PC-9 (cell line): Measurements from ENCODE around the gene TMCO6. TPM values are rescaled to one million over a fixed set of nuclear protein-coding genes. Genes with fewer than 3 reads are reported as not detected.
A peak's percentile ranks its signal among the peaks of the same experiment; 100 is the strongest.

Experiments
- BruUV-seq: library from RNA; stranded (reverse); fragments of 400-500 nt; replicated peaks from 2 replicates; lab custom pipeline; 2021; lab: Mats Ljungman, UMichigan
- CTCF ChIA-PET: fragments of 300-600 bp; sonication (Branson Sonifier 250); formaldehyde crosslinking; loops from one replicate; lab custom pipeline; 2022; ENCODE audit warnings: antibody characterized with exemption; lab: Charles Lee
- POLR2A ChIA-PET: fragments of 300-600 bp; sonication (Branson Sonifier 250); formaldehyde crosslinking; loops from one replicate; lab custom pipeline; 2022; ENCODE audit warnings: antibody characterized with exemption; ENCODE audit not compliant: unreplicated experiment; lab: Charles Lee
- DNase-seq, 2 experiments: peaks; one replicate each; pipeline versions ENCODE4 v3.0.0 to v3.0.0-alpha.2; 2015 to 2022; ENCODE audit warnings: mixed read lengths in 1 of 2
- H2AFZ ChIP-seq: fragments of 200-600 bp; sonication (generic); 2 replicates; pipeline ENCODE4 v1.8.1; 2017; ENCODE audit warnings: antibody characterized with exemption
- H3F3A ChIP-seq: fragments of 200-600 bp; sonication (generic); 2 replicates; pipeline ENCODE4 v1.8.1; 2017; ENCODE audit warnings: antibody characterized with exemption, mild to moderate bottlenecking, low read depth; ENCODE audit not compliant: insufficient read depth
- H3K27ac ChIP-seq: fragments of 200-600 bp; sonication (generic); 2 replicates; pipeline ENCODE4 v1.6.1; 2016; ENCODE audit warnings: mixed run types
- H3K27me3 ChIP-seq: fragments of 200-600 bp; sonication (generic); 2 replicates; pipeline ENCODE4 v1.6.1; 2016; ENCODE audit warnings: low read depth, mixed run types; ENCODE audit not compliant: insufficient read depth
- H3K36me3 ChIP-seq: fragments of 200-600 bp; sonication (generic); 2 replicates; pipeline ENCODE4 v1.6.1; 2016; ENCODE audit warnings: low read depth, mixed run types
- H3K4me1 ChIP-seq: fragments of 200-600 bp; sonication (generic); replicated peaks from 2 replicates; pipeline ENCODE4 v1.6.1; 2016; ENCODE audit warnings: mixed run types; ENCODE audit not compliant: insufficient read depth
- H3K4me2 ChIP-seq: fragments of 200-600 bp; sonication (generic); 2 replicates; pipeline ENCODE4 v1.6.1; 2017; ENCODE audit warnings: mixed run types
- H3K4me3 ChIP-seq: fragments of 200-600 bp; sonication (generic); 2 replicates; pipeline ENCODE4 v1.6.1; 2016; ENCODE audit warnings: mixed run types
- H3K79me2 ChIP-seq: fragments of 200-600 bp; sonication (generic); 2 replicates; pipeline ENCODE4 v1.6.1; 2017; ENCODE audit warnings: low read depth, mixed run types
- H3K9me2 ChIP-seq: fragments of 200-600 bp; sonication (generic); 2 replicates; pipeline ENCODE4 v1.8.1; 2017; ENCODE audit warnings: mild to moderate bottlenecking; ENCODE audit not compliant: insufficient read depth
- H3K9me3 ChIP-seq: fragments of 200-600 bp; sonication (generic); 2 replicates; pipeline ENCODE4 v1.8.1; 2016; ENCODE audit warnings: low read depth; ENCODE audit not compliant: insufficient read depth
- H4K20me1 ChIP-seq: fragments of 200-600 bp; sonication (generic); 2 replicates; pipeline ENCODE4 v1.8.1; 2017; ENCODE audit not compliant: insufficient read depth
- CTCF ChIP-seq: fragments of 200-600 bp; sonication (generic); conservative IDR thresholded peaks from 2 replicates; pipeline ENCODE4 v1.6.1; 2017; ENCODE audit warnings: mixed run types, antibody characterized with exemption, mild to moderate bottlenecking, moderate library complexity
- EZH2 ChIP-seq: fragments of 200-600 bp; sonication (generic); IDR thresholded peaks from 2 replicates; pipeline ENCODE4 v1.8.0; 2017; ENCODE audit warnings: antibody characterized with exemption, low read depth
- intact Hi-C: fragments of 100-400 bp; cut with micrococcal nuclease; formaldehyde crosslinking; loops from one replicate; pipeline ENCODE4 v1.10.0; 2022; ENCODE audit not compliant: unreplicated experiment
- total RNA-seq: library from RNA; stranded (reverse); gene quantifications from 2 replicates; pipeline ENCODE4 v1.2.3, GENCODE V29; 2021

TMCO6 gene
- total RNA-seq, 1 experiment from 2014 or later: 12.1 TPM

GRCh38 chr5:140674211-140674610 lies 35.0 kb downstream of the TMCO6 start:
- H3K9me3 ChIP-seq: no peaks in the 10 kb centered on the region
- intact Hi-C loops: no loop called here
- H2AFZ ChIP-seq: no peak overlapping the region
- no peaks in the 10 kb centered on the region for H3K27me3 ChIP-seq
- TF ChIP-seq EZH2: no peak
- no peak for TF ChIP-seq CTCF
- H3K4me3 ChIP-seq: no peak overlapping the region
- H3K36me3 ChIP-seq: peaks cover 8% of the 10 kb centered on the region; the same call in 1 of the 2 replicates
- H4K20me1 ChIP-seq: no peaks in the 10 kb centered on the region
- no peaks in the 10 kb centered on the region for H3K9me2 ChIP-seq
- POLR2A ChIA-PET: interaction anchor here (0.5 kb wide), 1 partner anchor 37 kb away, joined by 4 read pairs; no protein-coding TSS in a partner anchor
- CTCF ChIA-PET: no interaction called here
- H3F3A ChIP-seq: peaks cover 3% of the 10 kb centered on the region; the same call in 1 of the 2 replicates
- TSS peak; percentile 37 for BruUV-seq
- no peak for DNase-seq
- H3K4me2 ChIP-seq: no peak overlapping the region
- H3K27ac ChIP-seq: no peak overlapping the region
- no peaks in the 10 kb centered on the region for H3K79me2 ChIP-seq
- H3K4me1 ChIP-seq: no peaks in the 10 kb centered on the region

- H3K9me2 ChIP-seq: no peaks in the 10 kb centered on the region
- intact Hi-C loops: no loop called here
- H3K4me2 ChIP-seq: no peak overlapping the region
- H3K27ac ChIP-seq: no peak overlapping the region
- no peaks in the 10 kb centered on the region for H3K9me3 ChIP-seq
- H2AFZ ChIP-seq: no peak overlapping the region
- H3K79me2 ChIP-seq: no peaks in the 10 kb centered on the region
- H3K4me1 ChIP-seq: no peaks in the 10 kb centered on the region
- ChIA-PET POLR2A (interaction anchor here (0.5 to 0.7 kb wide), 3 partner anchors 25 to 322 kb away, joined by 4 to 22 read pairs (median 13); no protein-coding TSS in a partner anchor), CTCF (no interaction called here)
- no peaks in the 10 kb centered on the region for H4K20me1 ChIP-seq
- H3K27me3 ChIP-seq: no peaks in the 10 kb centered on the region
- no peak for TF ChIP-seq EZH2
- TF ChIP-seq CTCF: no peak
- H3K4me3 ChIP-seq: no peak overlapping the region
- H3F3A ChIP-seq: peaks cover 3% of the 10 kb centered on the region; the same call in 1 of the 2 replicates
- DNase-seq: no peak
- H3K36me3 ChIP-seq: peaks cover 7% of the 10 kb centered on the region; the same call in 1 of the 2 replicates
- BruUV-seq: no TSS peak
Measured at GRCh38 chr5:140674629-140675028, 35.4 kb downstream of the TMCO6 start.

GRCh38 chr5:140677947-140678346 lies 38.7 kb downstream of the TMCO6 start:
- no peaks in the 10 kb centered on the region for H3F3A ChIP-seq
- TF ChIP-seq EZH2 (no peak), CTCF (no peak)
- intact Hi-C loops: no loop called here
- no peaks in the 10 kb centered on the region for H3K9me2 ChIP-seq
- H3K4me2 ChIP-seq: no peak overlapping the region
- no peak overlapping the region for H3K4me3 ChIP-seq
- peaks cover 9% of the 10 kb centered on the region; the same call in 1 of the 2 replicates for H3K36me3 ChIP-seq
- H2AFZ ChIP-seq: no peak overlapping the region
- ChIA-PET POLR2A (no interaction called here), CTCF (no interaction called here)
- DNase-seq: no peak
- no peaks in the 10 kb centered on the region for H4K20me1 ChIP-seq
- no peaks in the 10 kb centered on the region for H3K79me2 ChIP-seq
- no peaks in the 10 kb centered on the region for H3K9me3 ChIP-seq
- no TSS peak for BruUV-seq
- no peaks in the 10 kb centered on the region for H3K27me3 ChIP-seq
- H3K4me1 ChIP-seq: no peaks in the 10 kb centered on the region
- H3K27ac ChIP-seq: no peak overlapping the region
